HG03095 (cell line): Measurements from ENCODE around the gene CORO1C.
"Not testable (repeated sequence)": the region's sequence is repeated elsewhere in the genome, so short reads cannot be mapped to it uniquely, and the experiment has no call there.

Experiments
- ATAC-seq: cut with Tn5 transposase; IDR thresholded peaks from one replicate; pipeline ENCODE4 v1.9.1; 2021; ENCODE audit warnings: moderate library complexity; ENCODE audit not compliant: unreplicated experiment

Gene CORO1C

DNA sequence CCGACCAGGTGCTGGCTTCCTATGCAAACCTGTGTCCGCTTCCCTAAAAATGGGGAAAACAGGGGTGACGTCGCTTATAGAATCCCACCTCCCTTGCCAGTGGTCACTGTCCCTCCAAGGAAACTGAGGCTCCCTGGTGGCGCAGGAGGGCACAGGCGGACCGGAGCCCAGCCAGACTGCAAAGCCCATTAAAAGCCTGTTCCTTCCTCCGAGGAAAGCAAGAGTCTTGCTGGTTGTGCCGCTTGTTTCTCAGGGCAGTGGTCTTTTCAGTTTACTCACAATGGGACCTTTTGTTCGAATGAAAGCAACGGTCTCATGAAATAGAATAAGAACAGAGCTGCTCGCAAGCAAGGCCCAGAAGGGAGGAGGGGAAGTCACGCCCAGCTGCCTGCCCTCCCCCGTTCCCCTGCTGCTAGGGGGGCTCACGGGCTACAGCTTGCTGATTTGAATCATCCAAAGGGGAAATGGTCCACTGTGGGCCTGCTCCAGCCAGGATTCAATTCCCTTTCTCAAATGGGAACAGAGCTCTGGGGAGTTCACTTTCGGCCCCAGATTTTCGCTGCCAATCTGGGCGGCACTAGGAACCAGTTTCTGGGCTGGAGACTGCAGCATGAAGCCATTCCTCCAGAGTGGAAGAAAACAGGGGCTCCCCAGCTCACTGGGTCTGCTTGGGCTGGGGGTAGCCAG is 93.0 kb downstream of the CORO1C start:
- ATAC-seq = no peak

DNA sequence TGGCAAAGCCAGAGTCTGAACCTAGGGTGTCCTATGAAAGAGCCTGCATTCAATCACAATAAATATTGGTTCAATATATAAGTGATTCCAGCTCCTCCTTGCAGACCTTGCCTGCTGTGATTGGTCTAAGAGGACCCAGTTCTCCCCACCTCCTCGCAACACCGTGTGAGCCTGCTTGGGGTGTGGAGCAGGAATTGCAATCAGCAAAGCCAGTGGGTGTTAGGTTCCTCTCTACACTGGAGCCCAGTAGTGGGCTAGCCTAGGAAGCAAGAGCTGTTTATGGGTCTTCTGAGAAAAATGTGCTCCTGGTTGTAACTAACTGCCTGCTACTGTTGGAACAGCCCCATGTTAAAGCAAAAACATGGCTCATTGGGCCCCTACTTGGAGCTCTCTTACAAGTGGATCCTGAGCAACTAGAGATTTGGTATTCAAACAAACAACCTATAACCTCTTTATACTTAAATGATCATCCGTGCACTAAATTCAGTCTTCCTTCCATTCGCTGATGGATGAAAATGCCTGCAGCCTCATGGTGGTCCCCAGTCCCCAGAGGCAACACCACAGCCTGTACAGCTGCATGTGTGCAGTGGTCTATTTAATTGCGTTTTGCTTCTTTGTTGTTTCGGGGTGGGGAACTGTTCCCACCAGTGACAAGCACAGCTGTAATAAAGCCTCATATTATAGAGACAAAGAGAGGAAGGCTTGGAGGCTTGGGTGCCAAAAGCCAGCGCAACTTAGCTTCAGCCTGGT is 93.9 kb downstream of the CORO1C start:
- no peak for ATAC-seq

DNA sequence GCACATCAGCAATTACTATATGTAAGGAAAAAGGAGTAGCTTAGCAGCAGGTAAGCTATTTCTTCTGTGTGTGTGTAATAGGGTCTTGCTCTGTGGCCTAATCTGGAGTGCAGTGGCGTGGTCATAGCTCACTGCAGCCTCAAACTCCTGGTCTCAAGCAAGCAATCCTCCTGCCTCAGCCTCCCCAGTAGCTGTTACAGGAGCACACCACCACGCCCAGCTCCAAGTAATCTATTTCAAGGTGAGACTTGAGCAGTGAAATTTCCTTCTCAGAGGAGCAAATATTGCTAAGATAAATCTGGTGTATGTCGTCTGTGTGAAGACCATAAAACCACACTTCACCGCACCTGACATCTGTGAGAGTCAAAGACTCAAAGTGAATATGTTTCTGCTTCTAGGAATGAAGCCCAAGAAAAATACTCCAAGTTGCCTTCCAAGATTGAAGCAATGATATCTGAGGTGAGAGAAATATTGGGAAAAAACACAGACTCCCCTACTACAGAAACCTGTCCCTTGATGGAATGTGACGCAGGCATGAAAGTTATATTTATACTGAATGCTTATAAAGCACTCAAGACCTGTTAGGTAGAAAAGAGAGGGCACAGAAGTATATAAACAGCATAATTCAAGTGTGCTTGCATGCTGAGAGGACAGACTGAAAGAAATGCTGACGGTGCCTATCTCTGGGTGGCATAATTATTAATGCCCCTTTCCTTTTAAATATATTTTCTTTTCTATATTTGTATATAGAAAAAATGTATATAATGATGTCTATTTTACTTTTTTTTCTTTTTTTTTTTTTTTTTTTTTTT is 95.1 kb downstream of the CORO1C start:
- no peak for ATAC-seq

DNA sequence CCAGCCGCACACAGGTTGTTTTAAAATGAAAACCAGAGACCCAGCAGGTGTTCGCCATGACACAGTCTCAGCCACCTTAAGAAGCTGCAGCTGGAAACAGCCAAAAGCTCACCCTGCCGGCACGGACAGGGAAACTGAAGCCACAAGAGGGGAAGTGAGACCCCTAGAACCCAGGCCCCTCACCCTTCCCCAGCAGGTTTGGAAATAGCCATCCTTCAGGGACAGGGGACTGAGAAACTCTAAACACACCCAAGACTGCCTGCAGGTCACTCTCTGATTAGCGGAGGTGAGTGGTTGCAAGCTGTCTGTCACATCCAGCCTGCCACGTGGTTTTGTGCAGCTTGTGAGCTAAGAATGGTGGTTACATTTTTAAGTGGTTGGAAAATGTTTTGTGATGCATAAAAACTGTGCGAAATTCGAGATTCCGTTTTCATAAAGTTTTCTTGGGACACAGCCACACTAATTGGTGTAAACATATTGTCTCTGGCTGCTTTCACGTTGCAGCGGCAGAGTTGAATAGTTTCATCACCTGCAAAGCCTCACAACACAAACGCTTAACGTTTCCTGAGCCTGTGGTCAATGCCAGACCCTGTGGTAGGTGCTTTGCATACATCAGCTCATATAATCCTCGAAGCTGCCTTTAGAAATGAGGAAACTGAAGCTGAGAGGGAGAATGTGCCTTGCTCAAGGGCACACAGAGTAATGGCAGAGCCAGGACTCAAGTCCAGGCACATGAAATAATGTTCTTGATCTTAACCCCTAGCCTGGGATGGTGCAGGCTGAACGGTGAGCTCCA is 95.9 kb downstream of the CORO1C start:
- peak; percentile 55 for ATAC-seq

DNA sequence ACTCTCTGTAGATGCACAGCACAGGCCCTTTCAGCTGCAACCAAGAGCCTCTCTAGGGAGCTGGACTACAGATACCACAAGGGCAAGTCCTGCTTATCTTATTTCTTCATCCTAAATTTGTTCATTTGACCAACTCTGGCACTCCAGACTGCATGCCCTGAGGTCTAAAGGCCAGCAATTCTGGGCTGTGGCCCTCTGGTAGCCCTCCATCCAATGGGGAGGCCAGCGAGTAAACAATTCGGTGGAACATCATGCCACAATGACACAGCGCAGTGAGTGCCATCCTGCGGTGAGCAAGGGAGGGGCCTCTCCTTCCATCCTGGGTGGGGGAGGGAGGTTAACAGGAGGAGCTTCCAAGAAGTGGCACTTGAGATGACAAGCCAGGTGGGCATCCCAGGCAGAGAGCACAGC is 97.0 kb downstream of the CORO1C start:
- no peak for ATAC-seq

DNA sequence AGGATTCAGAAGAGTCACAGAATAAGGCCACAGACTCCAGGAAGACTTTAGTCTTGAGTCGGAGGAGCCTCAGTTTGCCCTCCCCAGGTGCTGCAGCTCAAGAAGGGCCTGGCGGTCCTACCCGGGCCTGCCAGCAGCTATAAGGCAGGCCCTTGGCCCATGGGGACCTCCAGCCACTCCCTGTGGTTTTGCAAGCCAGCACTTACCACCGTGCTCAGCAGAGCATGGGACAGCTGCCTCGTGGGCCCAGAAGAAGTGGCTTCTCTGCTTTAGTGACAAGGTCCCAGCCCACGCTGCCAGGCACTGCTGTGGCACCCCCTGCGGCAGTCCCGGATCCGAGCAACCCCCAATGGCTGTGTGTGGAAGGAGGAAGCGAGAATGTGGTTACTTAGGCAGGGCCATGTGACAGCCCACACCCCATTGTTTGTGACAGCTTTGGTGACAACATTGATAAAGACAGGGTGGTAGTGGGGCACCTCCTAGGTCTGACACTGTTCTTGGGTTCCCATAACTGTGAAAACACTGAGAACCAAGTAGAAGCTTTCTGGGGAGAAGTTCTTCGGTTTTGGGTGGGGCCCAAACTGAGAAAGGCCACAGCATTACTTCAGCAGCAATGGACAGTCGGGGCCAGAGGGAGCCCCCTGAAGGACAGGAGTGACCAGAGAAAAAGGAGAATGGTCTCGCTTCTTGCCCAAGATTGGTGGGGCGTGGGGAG is 97.6 kb downstream of the CORO1C start, which contains the start of gene SELPLG:
TSS of gene SELPLG (minus strand) at position 361 of the 715 bp plus-strand sequence. CDS start 9,587 bp downstream, outside the sequence.
- ATAC-seq = peak; percentile 52

DNA sequence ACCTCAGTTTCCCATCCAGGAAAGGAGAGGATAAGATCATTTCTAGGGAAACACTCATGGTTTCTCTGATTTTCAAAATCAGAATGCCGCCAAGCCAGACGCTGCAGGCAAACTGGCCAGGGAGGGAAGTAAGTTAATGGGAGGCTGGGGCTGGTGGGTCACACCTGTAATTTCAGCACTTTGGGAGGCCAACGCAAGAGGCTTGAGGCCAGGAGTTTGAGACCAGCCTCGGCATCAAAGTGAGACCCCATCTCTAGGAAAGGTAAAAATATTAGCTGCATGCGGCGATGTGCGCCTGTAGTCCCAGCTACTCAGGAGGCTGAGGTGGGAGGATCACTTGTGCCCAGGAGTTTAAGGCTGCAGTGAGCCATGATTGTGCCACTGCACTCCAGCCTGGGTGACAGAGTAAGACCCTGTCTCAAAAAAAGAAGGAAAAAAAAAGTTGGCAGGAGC is 98.2 kb downstream of the CORO1C start:
- ATAC-seq = no peak

DNA sequence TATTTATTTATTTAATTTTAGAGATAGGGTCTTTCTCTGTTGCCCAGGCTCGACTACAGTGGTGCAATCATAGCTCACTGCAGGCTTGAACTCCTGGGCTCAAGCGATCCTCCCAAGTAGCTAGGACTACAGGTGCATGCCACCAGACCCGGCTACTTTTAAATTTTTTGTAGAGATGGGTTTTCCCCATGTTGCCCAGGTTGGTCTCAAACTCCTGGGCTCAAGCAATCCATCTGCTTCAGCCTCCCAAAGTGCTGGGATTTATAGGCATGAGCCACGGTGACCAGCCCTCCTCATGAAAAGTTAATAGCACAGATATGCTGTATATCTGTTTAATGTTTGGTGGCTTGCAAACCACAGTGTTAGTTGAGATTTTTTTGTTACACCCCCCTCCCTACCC is 100.1 kb downstream of the CORO1C start:
- ATAC-seq = not testable (repeated sequence)

DNA sequence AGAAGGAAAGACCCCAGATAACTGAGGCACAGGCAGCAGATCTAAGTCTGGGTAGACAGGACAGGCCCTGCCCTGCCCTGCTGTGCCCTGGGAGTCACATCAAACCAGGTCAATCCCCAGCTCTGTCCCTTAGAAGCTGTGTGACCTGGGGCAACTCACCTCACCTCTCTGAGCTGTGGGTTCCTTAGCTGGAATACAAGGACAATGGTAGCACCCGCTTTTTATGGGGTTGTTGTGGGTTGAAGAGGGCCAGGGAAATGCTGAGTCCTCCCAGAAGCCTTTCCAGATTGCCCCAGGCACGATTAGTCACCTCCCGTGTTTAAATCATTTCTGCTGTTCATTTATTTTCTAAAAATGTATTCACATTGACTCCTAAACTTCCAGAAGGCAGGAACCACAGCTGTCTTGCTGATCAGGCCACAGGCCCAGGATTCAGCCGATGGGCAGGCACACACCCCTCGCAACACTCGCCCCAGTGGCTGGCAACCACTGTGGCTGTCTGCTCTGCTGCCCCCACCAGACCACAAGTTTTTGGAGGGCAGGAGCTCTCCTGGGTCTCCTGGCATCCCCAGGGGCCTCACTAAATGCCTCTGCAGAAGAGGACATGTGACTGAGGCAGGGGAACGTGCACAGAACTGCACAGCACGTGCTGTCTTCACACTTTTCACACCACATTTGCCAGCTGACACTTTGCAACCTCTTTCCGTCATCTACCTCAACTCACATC is 100.7 kb downstream of the CORO1C start:
- no peak for ATAC-seq

DNA sequence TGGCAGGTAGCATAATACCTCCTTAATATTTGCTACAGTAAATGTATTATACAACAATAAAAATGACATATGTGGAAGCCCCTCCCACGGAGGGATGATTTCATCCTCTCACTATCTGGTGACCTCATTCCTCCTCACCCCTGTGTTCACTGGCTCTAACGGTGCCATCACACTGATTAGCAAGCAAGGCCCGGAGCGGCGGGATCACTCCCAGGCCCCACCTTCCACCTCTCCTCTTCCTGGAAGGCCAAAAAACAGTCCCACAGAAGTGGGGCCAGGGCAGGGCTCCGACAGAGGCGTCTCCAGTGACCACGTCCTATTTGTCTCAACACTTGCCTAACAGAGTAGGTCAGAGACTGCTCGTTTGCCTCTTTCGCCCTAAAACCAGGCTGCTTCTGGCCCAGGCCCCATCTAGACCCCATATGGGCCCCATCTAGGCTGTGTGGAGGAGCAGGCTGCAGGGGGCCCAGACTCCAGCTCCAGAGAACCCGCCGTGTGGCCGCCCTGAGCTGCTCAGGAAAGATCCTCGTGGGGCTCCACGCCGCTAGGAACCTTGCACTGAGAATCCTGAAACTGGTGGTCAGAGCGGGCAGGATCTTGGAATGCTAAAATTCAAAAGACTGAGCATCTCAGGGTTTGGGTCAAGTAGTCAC is 101.4 kb downstream of the CORO1C start:
- ATAC-seq = no peak

DNA sequence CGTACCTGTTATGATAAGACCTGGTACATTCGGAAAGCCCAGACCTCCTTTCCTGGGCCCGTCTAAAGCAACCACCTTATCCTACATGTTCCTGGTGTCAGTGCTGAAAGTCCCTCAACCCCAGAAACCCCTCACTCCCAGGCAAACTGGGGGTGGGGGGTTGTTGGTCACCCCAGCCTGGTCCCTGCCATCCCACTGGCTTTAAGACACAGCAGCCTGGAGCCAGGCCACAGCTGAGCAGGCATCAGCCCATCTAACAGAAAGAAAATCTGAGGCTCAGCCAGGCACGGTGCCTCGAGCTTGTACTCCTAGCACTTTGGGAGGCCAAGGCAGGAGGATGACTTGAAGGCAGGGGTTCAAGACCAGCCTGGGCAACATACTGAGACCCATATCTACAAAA is 102.2 kb downstream of the CORO1C start:
- ATAC-seq = no peak

DNA sequence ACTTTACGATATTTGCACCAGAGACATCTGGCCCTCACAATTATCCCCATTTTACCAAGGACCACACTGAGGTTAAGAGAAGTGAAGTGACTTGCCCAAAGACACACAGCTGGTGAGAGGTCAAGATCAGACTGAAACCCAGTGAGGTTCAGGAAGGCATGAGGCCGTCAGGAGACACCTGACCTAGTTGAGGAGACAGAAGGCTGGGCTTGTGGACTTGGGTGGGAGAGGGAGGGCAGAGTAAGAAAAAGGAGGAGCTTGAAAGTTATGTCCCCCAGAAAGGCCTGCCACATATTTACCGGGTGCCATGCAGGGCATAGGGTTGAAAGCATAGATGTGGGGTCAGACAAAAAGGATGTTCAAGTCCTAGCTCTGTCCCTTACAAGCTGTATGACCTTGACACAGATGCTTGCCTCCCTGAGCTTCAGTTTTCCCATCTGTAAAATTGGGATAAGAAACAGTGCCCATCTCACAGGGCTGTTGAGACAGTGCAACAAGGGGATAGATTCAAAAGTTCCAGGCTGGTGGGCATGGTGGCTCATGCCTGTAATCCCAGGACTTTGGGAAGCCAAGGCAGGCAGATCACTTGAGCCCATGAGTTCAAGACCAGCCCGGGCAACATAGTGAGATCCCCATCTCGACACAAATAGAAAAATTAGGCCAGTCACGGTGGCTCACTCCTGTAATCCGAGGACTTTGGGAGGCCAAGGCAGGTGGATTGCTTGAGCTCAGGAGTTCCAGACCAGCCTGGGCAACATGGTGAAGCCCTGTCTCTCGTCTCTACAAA is 104.0 kb downstream of the CORO1C start:
- no peak for ATAC-seq

DNA sequence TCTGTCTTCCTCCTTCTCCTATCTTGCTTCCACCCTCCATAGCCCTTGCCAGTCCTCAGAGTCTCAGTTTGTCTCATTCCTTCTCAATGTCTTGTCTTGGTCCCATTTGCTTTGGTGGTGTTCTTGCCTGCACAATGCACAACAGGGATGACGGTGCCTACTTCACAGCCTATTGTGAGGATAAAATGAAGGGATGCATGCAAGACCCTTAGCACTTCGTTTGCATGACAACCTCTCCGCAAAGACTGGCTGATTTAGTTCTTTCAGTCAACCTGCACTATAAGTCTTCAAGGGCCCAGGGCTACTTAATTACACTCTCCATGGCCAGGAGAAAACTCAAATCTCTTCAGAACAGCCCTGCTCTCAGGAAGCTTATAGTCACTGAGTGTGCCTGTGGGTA is 106.1 kb downstream of the CORO1C start:
- ATAC-seq = no peak

DNA sequence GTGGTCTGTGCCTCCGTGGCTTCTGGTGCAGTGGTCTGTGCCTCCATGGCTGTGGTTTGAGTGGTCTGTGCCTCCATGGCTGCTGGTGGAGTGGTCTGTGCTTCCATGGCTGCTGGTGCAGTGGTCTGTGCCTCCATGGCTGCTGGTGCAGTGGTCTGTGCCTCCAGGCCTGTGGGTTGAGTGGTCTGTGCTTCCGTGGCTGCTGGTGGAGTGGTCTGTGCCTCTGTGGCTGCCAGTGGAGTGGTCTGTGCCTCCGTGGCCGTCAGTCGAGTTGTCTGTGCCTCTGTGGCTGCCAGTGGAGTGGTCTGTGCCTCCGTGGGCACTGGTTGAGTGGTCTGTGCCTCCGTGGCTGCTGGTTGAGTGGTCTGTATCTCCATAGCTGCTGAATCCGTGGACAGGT is 107.7 kb downstream of the CORO1C start:
- ATAC-seq = no peak

DNA sequence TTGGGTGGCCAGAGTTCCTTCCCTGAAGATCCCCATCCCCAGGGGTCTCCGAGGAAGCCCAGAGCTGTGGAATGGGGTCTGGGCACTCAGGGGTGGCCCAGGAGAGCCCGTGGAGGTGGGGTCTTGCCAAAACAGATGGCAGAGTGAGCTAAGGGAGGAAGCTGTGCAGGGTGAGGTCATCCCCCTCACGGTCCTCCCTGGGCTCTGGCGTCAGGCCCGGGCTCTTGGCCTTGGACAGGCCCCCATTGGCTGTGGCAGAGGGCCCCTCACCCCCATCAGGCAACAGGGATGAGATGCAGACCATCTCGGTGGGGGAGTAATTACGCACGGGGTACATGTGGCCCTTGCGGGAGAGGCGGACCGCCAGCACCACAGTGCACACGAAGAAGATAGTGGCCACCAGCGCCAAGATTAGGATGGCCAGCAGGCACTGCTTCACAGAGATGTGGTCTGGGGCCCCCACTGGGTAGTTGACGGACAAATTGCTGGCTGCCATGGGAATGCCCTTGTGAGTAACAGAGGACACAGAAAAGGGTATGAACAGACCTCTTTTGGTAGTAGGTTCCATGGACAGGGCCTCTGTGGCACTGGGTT is 108.3 kb downstream of the CORO1C start:
- no peak for ATAC-seq

DNA sequence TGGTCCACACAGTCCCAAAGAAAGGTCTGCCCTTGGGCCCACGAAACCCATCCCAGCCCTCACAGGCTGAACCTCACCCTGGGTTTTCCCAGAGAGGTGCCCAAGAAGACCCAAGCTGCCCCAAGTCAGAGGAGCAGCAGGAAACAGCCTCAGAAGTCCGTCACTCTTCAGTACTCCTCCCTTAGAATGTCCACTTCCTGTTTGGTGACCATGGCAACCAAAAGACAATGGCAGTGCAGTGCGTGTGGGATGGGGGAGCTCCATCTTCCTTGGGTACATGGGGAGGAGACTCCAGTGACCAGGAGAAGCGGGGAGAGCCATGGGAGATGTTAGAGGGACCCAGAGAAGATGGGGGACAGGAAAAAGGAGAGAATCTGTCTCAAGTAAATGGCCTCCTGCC is 108.9 kb downstream of the CORO1C start:
- ATAC-seq = no peak

DNA sequence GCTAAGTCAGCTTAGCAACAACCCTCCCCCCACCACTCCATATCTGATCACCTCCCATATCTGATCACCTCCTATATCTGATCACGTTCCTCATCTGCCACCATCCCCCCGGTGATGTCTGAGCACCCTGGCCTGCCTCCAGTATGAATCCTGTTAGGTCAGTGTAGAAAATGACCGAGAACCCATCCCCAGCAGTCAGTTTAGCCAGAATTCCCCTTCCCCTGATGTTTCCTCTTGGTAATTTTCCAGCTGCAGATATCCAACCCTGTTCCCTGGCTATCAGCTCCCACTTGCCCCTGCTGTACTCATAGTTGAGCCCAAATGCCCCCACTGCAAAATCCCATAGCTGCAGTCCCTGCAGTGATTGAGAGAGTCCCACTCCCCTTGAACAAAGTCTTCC is 110.2 kb downstream of the CORO1C start:
- no peak for ATAC-seq
